GM12878 (cell line): ENCODE data around the gene MYO15A. TPM values are rescaled to one million over a fixed set of nuclear protein-coding genes. Genes with fewer than 3 reads are reported as not detected.

Source experiments
- ATAC-seq: fragments of 200-7000 bp; cut with Tn5 transposase; 3 replicates; pipeline ENCODE4 v1.9.1; 2020; ENCODE audit warnings: mild to moderate bottlenecking, moderate library complexity
- BruUV-seq: library from RNA; stranded (reverse); fragments of 400-500 nt; replicated peaks from 2 replicates; lab custom pipeline; 2021; lab: Mats Ljungman, UMichigan
- CTCF ChIA-PET: fragments of 300-600 bp; sonication (Branson Sonifier 250); formaldehyde crosslinking; extraction: SDS; loops from one replicate; lab custom pipeline; 2021; ENCODE audit warnings: inconsistent platforms; lab: Yijun Ruan, JAX
- POLR2A ChIA-PET: fragments of 350-600 bp; formaldehyde crosslinking; extraction: SDS; loops from one replicate; lab custom pipeline; 2021; ENCODE audit warnings: inconsistent platforms; lab: Charles Lee
- RAD21 ChIA-PET: fragments of 300-600 bp; sonication (Branson Sonifier 250); formaldehyde crosslinking; loops from one replicate; lab custom pipeline; 2023; ENCODE audit warnings: antibody characterized with exemption; ENCODE audit not compliant: unreplicated experiment; lab: Charles Lee
- SMC1A ChIA-PET: fragments of 300-600 bp; sonication (Branson Sonifier 250); formaldehyde crosslinking; loops from one replicate; lab custom pipeline; 2023; ENCODE audit not compliant: unreplicated experiment, uncharacterized antibody; lab: Charles Lee
- DNase-seq: peaks from one replicate; pipeline ENCODE4 v3.0.0-alpha.2; 2011; ENCODE audit warnings: low read depth, low spot score
- FAIRE-seq: peaks from 3 replicates; lab custom pipeline; 2011; peaks lifted over from hg19 to GRCh38; lab: Jason Lieb, UNC
- H2AFZ ChIP-seq: 2 replicates; pipeline ENCODE4 v1.6.0; 2011; ENCODE audit warnings: low read depth, low read length, control low read depth; ENCODE audit not compliant: control insufficient read depth
- H3K27ac ChIP-seq: 2 replicates; pipeline ENCODE4 v1.5.1; 2011; ENCODE audit warnings: control low read depth; ENCODE audit not compliant: control insufficient read depth, insufficient read depth
- H3K27me3 ChIP-seq, 2 experiments: replicated peaks in 1 of 2; 2 replicates each; pipeline versions ENCODE4 v1.6.0 to v1.6.1; 2011; ENCODE audit warnings: low read length in 1 of 2; ENCODE audit not compliant: control insufficient read depth in 2 of 2, insufficient read depth in 2 of 2
- H3K36me3 ChIP-seq, 2 experiments: 2 replicates each; pipeline ENCODE4 v1.5.1; 2011; ENCODE audit warnings: low read length in 1 of 2; ENCODE audit not compliant: control insufficient read depth in 2 of 2, insufficient read depth in 2 of 2
- H3K4me1 ChIP-seq: 2 replicates; pipeline ENCODE4 v1.6.1; 2011; ENCODE audit warnings: mild to moderate bottlenecking, low read length, moderate library complexity, mixed read lengths; ENCODE audit not compliant: control insufficient read depth, insufficient read depth
- H3K4me2 ChIP-seq: 2 replicates; pipeline ENCODE4 v1.6.0; 2011; ENCODE audit warnings: control low read depth; ENCODE audit not compliant: control insufficient read depth, insufficient read depth
- H3K4me3 ChIP-seq: fragments of 200-600 bp; sonication (generic); 2 replicates; pipeline ENCODE4 v1.5.1; 2016
- H3K79me2 ChIP-seq: 2 replicates; pipeline ENCODE4 v1.6.0; 2011; ENCODE audit warnings: low read length; ENCODE audit not compliant: control insufficient read depth, insufficient read depth
- H3K9ac ChIP-seq: 2 replicates; pipeline ENCODE4 v1.8.0; 2011; ENCODE audit warnings: low read length, control low read depth, mixed read lengths; ENCODE audit not compliant: control insufficient read depth, insufficient read depth
- H3K9me3 ChIP-seq: replicated peaks from 3 replicates; pipeline ENCODE4 v1.5.1; 2011; ENCODE audit warnings: mild to moderate bottlenecking, low read length; ENCODE audit not compliant: control insufficient read depth, insufficient read depth
- H4K20me1 ChIP-seq: 2 replicates; pipeline ENCODE4 v1.6.0; 2011; ENCODE audit not compliant: control insufficient read depth, insufficient read depth
- CBFB ChIP-seq: IDR thresholded peaks from 2 replicates; pipeline ENCODE4 v1.6.1; 2016; ENCODE audit warnings: antibody characterized with exemption, low read depth
- CREB1 ChIP-seq: IDR thresholded peaks from 2 replicates; pipeline ENCODE4 v1.6.1; 2012; ENCODE audit warnings: low read depth, mild to moderate bottlenecking, inconsistent platforms
- JUND ChIP-seq: IDR thresholded peaks from 2 replicates; pipeline ENCODE4 v1.6.1; 2012; ENCODE audit warnings: low read depth, mild to moderate bottlenecking, low read length, improper control_type of control experiment, moderate library complexity
- KAT2A ChIP-seq: conservative IDR thresholded peaks from 2 replicates; pipeline ENCODE4 v1.6.1; 2011; ENCODE audit warnings: low read depth, low read length; ENCODE audit not compliant: control insufficient read depth
- NFXL1 ChIP-seq: fragments of 450-650 bp; IDR thresholded peaks from 2 replicates; pipeline ENCODE4 v1.6.1; 2017; ENCODE audit warnings: antibody characterized with exemption, mild to moderate bottlenecking, borderline replicate concordance
- NFYA ChIP-seq: IDR thresholded peaks from 2 replicates; pipeline ENCODE4 v1.6.1; 2011; ENCODE audit warnings: low read depth, mild to moderate bottlenecking, low read length, improper control_type of control experiment, borderline replicate concordance
- TCF7 ChIP-seq: IDR thresholded peaks from 2 replicates; pipeline ENCODE4 v1.6.1; 2014; ENCODE audit warnings: antibody characterized with exemption, borderline replicate concordance
- YBX1 ChIP-seq: fragments of 450-650 bp; IDR thresholded peaks from 2 replicates; pipeline ENCODE4 v1.6.1; 2016; ENCODE audit warnings: antibody characterized with exemption
- WGBS: methylation state at CpG from one replicate; pipeline ENCODE4 v1.1.6; 2016; ENCODE audit warnings: low lambda C conversion rate; ENCODE audit not compliant: insufficient replicate concordance, insufficient coverage; ENCODE audit errors: missing lambda C conversion rate; 5-methylcytosine and 5-hydroxymethylcytosine counted together
- in situ Hi-C: fragments of 300-500 bp; cut with MboI; formaldehyde crosslinking; loops from 9 replicates; pipeline ENCODE4 v1.14.3; 2018; ENCODE audit warnings: mixed read lengths
- intact Hi-C: fragments of 100-400 bp; cut with micrococcal nuclease; formaldehyde crosslinking; loops from one replicate; pipeline ENCODE4 v1.14.2; 2022; ENCODE audit not compliant: unreplicated experiment
- polyA plus RNA-seq, 11 experiments: library from polyadenylated mRNA; depleted of rRNA in 4 of 11; unstranded in 6 of 11; stranded (reverse) in 5 of 11; fragments of >200 nt; fragmentation: Nextera tagmentation in 4 of 11; fragmentation: Illumina TruSeq in 1 of 11; extraction: Ambion mirVana in 4 of 11; extraction: Trizol in 1 of 11; gene quantifications; 1 replicate in 1 of 11; 2 replicates in 10 of 11; pipeline versions ENCODE4 v1.2.1 to v1.2.3, GENCODE V29; 2011 to 2016; ENCODE audit warnings: inconsistent platforms in 2 of 11, missing spikeins in 2 of 11, low read depth in 1 of 11
- total RNA-seq, 4 experiments: library from RNA; depleted of rRNA in 3 of 4; stranded (reverse); fragments of >200 nt in 3 of 4; fragmentation: Illumina TruSeq in 1 of 4; extraction: Trizol in 1 of 4; gene quantifications; 2 replicates each; pipeline versions ENCODE4 v1.2.1 to v1.2.3, GENCODE V29; 2013 to 2021
- TF ChIP-seq, protein P1 (sequence below): IDR thresholded peaks from 2 replicates; pipeline ENCODE4 v1.6.1; 2012; ENCODE audit warnings: mild to moderate bottlenecking, low read depth, low read length
- TF ChIP-seq, protein P2 (sequence below): fragments of 450-650 bp; IDR thresholded peaks from 2 replicates; pipeline ENCODE4 v1.6.1; 2017; ENCODE audit warnings: mild to moderate bottlenecking, low read depth, inconsistent platforms; ENCODE audit not compliant: poor library complexity, severe bottlenecking

The MYO15A gene
- total and polyA plus RNA-seq, 10 of the 15 experiments (the other 5 are each of a cell fraction or from before 2014, with no cell fraction given): 0.03 to 0.77 (median 0.21) TPM; not detected in 4

DNA sequence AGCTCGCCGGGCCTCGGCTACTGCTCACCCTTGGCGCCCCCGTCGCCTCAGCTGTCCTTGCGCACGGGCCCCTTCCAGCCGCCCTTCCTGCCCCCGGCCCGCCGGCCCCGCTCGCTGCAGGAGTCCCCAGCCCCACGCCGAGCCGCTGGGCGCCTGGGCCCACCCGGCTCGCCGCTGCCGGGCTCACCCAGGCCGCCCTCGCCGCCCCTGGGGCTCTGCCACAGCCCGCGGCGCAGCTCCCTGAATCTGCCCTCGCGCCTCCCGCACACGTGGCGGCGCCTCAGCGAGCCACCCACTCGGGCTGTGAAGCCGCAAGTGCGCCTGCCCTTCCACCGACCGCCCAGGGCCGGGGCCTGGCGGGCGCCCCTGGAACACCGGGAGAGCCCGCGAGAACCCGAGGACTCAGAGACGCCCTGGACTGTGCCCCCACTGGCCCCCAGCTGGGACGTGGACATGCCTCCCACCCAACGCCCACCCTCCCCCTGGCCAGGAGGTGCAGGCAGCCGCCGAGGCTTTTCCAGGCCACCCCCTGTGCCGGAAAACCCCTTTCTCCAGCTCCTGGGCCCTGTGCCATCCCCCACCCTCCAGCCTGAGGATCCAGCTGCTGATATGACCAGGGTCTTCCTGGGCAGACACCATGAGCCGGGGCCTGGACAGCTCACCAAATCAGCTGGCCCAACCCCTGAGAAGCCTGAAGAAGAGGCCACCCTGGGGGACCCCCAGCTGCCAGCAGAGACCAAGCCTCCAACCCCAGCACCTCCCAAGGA, 12.8 kb downstream of the MYO15A start:
- Histone ChIP-seq H3K79me2 (no peaks in the 10 kb centered on the region), H3K36me3 (no peaks in the 10 kb centered on the region), H4K20me1 (no peaks in the 10 kb centered on the region), H3K9ac (no peak overlapping the region), H3K4me1 (no peaks in the 10 kb centered on the region), H3K4me3 (no peak overlapping the region), H2AFZ (no peak overlapping the region), H3K27me3 (no peaks in the 10 kb centered on the region; a peak in 1 of 4 replicates), H3K4me2 (no peak overlapping the region), H3K9me3 (peaks cover 1% of the 10 kb centered on the region; the same call in 1 of the 3 replicates), H3K27ac (no peak overlapping the region)
- DNase-seq (no peak), ATAC-seq (no peak), FAIRE-seq (no peak)
- ChIA-PET RAD21 (no interaction called here), POLR2A (no interaction called here), CTCF (no interaction called here), SMC1A (no interaction called here)
- intact Hi-C loops: no loop called here
- BruUV-seq: no TSS peak
- 78% methylated on average over 29 of the region's 54 CpGs for WGBS
- in situ Hi-C loops: no loop called here
- no peak for TF ChIP-seq CBFB
- TF ChIP-seq JUND: no peak

DNA sequence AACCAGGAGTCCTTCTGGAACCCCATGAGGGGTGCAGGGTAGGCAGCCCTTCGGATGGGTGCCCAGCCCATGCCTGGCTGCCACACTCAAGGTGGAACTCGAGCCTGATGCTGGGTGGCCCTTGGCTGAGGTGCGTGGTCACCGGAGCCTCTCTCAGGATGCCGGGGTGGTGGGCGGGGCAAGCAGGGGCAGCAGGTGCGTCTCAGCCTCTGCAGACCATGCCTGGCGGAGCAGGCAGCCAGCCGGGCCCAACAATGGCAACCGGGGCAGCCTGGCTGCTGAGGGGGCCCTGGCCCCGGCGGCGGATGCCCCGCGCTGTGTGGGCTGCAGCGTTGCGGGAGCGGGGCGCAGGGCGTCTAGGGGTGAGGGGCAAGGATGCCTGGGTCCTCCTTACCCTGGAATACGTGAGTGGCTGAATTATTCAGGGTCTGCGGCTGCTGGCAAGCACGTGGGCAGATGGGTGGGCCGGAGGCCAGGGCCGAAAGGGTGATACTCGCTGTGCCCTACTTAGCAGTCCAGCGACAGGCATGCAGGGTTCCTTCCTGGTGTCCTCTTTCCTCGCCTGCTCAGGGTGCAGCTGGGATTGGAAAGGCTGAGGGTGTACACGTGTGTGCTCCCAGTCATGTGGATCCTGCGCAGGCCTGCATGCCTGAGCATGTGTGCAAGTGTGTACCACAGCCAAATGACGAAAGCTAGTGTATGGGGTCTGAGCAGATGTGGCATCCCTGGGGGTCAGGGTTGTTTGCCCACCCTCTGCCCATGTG, 14.6 kb downstream of the MYO15A start:
- ChIA-PET SMC1A (no interaction called here), CTCF (no interaction called here), POLR2A (no interaction called here), RAD21 (no interaction called here)
- no peak overlapping the region for H3K27ac ChIP-seq
- H3K9me3 ChIP-seq: peaks cover 1% of the 10 kb centered on the region; the same call in 1 of the 3 replicates
- no peaks in the 10 kb centered on the region for H4K20me1 ChIP-seq
- intact Hi-C loops: no loop called here
- no peak overlapping the region for H3K9ac ChIP-seq
- in situ Hi-C loops: no loop called here
- H3K36me3 ChIP-seq: no peaks in the 10 kb centered on the region
- WGBS: 56% methylated on average over 31 of the region's 31 CpGs
- no peak overlapping the region for H3K4me2 ChIP-seq
- no peaks in the 10 kb centered on the region for H3K4me1 ChIP-seq
- no TSS peak for BruUV-seq
- no peak for DNase-seq
- H3K27me3 ChIP-seq: no peaks in the 10 kb centered on the region
- no peak for ATAC-seq
- TF ChIP-seq TCF7 (no peak), NFXL1 (no peak), NFYA (no peak), KAT2A (no peak), YBX1 (no peak), CREB1 (no peak)
- TF ChIP-seq, protein P1, sequence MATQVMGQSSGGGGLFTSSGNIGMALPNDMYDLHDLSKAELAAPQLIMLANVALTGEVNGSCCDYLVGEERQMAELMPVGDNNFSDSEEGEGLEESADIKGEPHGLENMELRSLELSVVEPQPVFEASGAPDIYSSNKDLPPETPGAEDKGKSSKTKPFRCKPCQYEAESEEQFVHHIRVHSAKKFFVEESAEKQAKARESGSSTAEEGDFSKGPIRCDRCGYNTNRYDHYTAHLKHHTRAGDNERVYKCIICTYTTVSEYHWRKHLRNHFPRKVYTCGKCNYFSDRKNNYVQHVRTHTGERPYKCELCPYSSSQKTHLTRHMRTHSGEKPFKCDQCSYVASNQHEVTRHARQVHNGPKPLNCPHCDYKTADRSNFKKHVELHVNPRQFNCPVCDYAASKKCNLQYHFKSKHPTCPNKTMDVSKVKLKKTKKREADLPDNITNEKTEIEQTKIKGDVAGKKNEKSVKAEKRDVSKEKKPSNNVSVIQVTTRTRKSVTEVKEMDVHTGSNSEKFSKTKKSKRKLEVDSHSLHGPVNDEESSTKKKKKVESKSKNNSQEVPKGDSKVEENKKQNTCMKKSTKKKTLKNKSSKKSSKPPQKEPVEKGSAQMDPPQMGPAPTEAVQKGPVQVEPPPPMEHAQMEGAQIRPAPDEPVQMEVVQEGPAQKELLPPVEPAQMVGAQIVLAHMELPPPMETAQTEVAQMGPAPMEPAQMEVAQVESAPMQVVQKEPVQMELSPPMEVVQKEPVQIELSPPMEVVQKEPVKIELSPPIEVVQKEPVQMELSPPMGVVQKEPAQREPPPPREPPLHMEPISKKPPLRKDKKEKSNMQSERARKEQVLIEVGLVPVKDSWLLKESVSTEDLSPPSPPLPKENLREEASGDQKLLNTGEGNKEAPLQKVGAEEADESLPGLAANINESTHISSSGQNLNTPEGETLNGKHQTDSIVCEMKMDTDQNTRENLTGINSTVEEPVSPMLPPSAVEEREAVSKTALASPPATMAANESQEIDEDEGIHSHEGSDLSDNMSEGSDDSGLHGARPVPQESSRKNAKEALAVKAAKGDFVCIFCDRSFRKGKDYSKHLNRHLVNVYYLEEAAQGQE: no peak
- TF ChIP-seq, protein P2, sequence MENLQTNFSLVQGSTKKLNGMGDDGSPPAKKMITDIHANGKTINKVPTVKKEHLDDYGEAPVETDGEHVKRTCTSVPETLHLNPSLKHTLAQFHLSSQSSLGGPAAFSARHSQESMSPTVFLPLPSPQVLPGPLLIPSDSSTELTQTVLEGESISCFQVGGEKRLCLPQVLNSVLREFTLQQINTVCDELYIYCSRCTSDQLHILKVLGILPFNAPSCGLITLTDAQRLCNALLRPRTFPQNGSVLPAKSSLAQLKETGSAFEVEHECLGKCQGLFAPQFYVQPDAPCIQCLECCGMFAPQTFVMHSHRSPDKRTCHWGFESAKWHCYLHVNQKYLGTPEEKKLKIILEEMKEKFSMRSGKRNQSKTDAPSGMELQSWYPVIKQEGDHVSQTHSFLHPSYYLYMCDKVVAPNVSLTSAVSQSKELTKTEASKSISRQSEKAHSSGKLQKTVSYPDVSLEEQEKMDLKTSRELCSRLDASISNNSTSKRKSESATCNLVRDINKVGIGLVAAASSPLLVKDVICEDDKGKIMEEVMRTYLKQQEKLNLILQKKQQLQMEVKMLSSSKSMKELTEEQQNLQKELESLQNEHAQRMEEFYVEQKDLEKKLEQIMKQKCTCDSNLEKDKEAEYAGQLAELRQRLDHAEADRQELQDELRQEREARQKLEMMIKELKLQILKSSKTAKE: no peak
- no peak overlapping the region for H3K4me3 ChIP-seq
- no peak overlapping the region for H2AFZ ChIP-seq
- no peaks in the 10 kb centered on the region for H3K79me2 ChIP-seq
- FAIRE-seq: no peak
